Calu3 (cell line): Measurements from ENCODE around the gene SLC45A2. TPM values are rescaled to one million over a fixed set of nuclear protein-coding genes. Genes with fewer than 3 reads are reported as not detected.

Experiments
- BruUV-seq: library from RNA; stranded (reverse); fragments of 400-500 nt; replicated peaks from 2 replicates; lab custom pipeline; 2021; lab: Mats Ljungman, UMichigan
- CTCF ChIA-PET: fragments of 300-600 bp; sonication (Branson Sonifier 250); formaldehyde crosslinking; loops from one replicate; lab custom pipeline; 2022; ENCODE audit warnings: antibody characterized with exemption; lab: Charles Lee
- DNase-seq: peaks from one replicate; pipeline ENCODE4 v3.0.0; 2022
- H3K27ac Mint-ChIP-seq: one replicate; pipeline ENCODE4 v1.8.0; 2022; ENCODE audit warnings: mixed read lengths; ENCODE audit not compliant: unreplicated experiment
- H3K27me3 Mint-ChIP-seq: one replicate; pipeline ENCODE4 v1.8.0; 2022; ENCODE audit warnings: mixed read lengths; ENCODE audit not compliant: unreplicated experiment
- H3K36me3 Mint-ChIP-seq: one replicate; pipeline ENCODE4 v1.8.0; 2022; ENCODE audit warnings: mild to moderate bottlenecking, moderate library complexity, mixed read lengths; ENCODE audit not compliant: insufficient read depth, unreplicated experiment
- H3K4me1 Mint-ChIP-seq: one replicate; pipeline ENCODE4 v1.8.0; 2022; ENCODE audit warnings: mild to moderate bottlenecking, low read depth, mixed read lengths; ENCODE audit not compliant: unreplicated experiment
- H3K4me3 Mint-ChIP-seq: one replicate; pipeline ENCODE4 v1.8.0; 2022; ENCODE audit warnings: mild to moderate bottlenecking, low read depth, moderate library complexity, mixed read lengths; ENCODE audit not compliant: unreplicated experiment
- H3K9me3 Mint-ChIP-seq: one replicate; pipeline ENCODE4 v1.8.0; 2022; ENCODE audit warnings: low read depth, mixed read lengths; ENCODE audit not compliant: unreplicated experiment
- intact Hi-C: fragments of 100-400 bp; cut with micrococcal nuclease; formaldehyde crosslinking; loops from one replicate; pipeline ENCODE4 v1.10.0; 2022; ENCODE audit not compliant: unreplicated experiment
- total RNA-seq: library from RNA; stranded (reverse); gene quantifications from 2 replicates; pipeline ENCODE4 v1.2.3, GENCODE V29; 2022
- TF ChIP-seq, protein P1 (sequence below): fragments of 200-600 bp; IDR thresholded peaks from one replicate; pipeline ENCODE4 v1.8.0; 2022; ENCODE audit warnings: antibody characterized with exemption; ENCODE audit not compliant: unreplicated experiment

SLC45A2 gene
- total RNA-seq, 1 experiment from 2014 or later = not detected

DNA sequence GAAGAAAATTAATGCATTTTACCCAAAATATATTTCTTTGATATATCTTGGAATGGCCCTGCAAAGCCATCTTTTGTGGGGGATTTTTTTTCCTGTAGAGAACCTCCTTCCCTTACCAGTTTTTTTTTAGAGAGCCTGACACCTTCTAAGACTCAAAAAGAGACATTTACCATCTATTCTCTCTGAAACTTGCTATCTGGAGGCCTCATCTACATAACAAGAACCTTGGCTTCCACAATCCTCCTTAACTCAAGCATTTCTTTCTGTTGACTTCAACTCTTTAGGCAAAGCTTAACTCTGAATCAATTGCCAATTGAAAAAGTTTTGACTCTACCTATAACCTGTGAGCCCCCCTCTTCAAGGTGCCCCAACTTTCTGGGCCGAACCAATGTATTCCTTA is 6.2 kb downstream of the SLC45A2 start:
- TF ChIP-seq, protein P1, sequence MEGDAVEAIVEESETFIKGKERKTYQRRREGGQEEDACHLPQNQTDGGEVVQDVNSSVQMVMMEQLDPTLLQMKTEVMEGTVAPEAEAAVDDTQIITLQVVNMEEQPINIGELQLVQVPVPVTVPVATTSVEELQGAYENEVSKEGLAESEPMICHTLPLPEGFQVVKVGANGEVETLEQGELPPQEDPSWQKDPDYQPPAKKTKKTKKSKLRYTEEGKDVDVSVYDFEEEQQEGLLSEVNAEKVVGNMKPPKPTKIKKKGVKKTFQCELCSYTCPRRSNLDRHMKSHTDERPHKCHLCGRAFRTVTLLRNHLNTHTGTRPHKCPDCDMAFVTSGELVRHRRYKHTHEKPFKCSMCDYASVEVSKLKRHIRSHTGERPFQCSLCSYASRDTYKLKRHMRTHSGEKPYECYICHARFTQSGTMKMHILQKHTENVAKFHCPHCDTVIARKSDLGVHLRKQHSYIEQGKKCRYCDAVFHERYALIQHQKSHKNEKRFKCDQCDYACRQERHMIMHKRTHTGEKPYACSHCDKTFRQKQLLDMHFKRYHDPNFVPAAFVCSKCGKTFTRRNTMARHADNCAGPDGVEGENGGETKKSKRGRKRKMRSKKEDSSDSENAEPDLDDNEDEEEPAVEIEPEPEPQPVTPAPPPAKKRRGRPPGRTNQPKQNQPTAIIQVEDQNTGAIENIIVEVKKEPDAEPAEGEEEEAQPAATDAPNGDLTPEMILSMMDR = no peak
- Mint-ChIP-seq H3K4me1 (no peaks in the 10 kb centered on the region), H3K27ac (no peak overlapping the region), H3K27me3 (no peaks in the 10 kb centered on the region), H3K9me3 (no peaks in the 10 kb centered on the region), H3K4me3 (no peak overlapping the region), H3K36me3 (no peaks in the 10 kb centered on the region)
- DNase-seq = no peak
- intact Hi-C loops = no loop called here
- no TSS peak for BruUV-seq
- CTCF ChIA-PET = no interaction called here

DNA sequence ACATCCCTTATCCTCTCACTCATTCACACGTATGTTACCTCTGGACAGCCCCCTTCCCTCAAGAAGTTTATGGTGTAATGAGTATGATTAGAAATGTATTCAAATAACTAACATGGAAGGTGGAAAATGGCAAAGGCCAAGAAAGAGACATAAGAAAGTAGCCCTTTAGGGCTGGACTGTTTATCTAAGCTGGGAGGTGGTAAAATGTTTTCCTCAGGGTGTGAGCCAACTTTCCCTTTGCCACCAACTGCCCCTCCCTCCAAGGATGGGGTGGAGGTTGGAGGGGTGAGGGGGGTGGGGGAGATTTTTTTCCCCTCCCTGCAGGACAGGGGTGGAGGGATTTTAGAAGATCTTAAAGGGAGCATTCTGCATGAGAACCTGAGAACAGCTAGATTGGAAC is 8.2 kb downstream of the SLC45A2 start:
- no peak overlapping the region for H3K27ac Mint-ChIP-seq
- no peak for DNase-seq
- CTCF ChIA-PET = no interaction called here
- no peaks in the 10 kb centered on the region for H3K36me3 Mint-ChIP-seq
- no peaks in the 10 kb centered on the region for H3K4me1 Mint-ChIP-seq
- no peaks in the 10 kb centered on the region for H3K9me3 Mint-ChIP-seq
- peaks cover 8% of the 10 kb centered on the region for H3K27me3 Mint-ChIP-seq
- H3K4me3 Mint-ChIP-seq = no peak overlapping the region
- intact Hi-C loops = no loop called here
- TF ChIP-seq, protein P1 = no peak
- BruUV-seq = no TSS peak

DNA sequence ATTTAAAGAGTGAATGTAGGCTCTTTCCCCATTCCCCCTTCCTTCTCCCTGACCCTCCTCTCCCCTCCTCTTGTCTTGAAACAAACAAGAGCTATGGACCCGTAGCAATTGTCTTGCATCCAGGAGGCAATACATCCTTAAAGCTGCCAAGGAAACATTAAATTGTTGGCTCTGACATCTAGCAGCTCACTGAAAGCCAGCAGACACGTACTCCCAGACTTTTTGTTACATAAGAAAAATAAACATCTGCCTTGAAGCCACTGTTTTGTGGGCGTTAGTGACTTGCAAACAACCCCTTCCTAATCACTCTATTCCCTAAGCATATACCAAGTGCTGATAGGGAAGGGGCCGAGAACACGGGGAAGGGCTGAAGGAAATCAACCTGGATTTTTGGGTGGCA is 8.6 kb downstream of the SLC45A2 start:
- BruUV-seq = no TSS peak
- intact Hi-C loops = no loop called here
- no peak overlapping the region for H3K4me3 Mint-ChIP-seq
- H3K27ac Mint-ChIP-seq = no peak overlapping the region
- no peak for DNase-seq
- no peaks in the 10 kb centered on the region for H3K9me3 Mint-ChIP-seq
- H3K27me3 Mint-ChIP-seq = peaks cover 8% of the 10 kb centered on the region
- no peaks in the 10 kb centered on the region for H3K4me1 Mint-ChIP-seq
- TF ChIP-seq, protein P1 = no peak
- H3K36me3 Mint-ChIP-seq = no peaks in the 10 kb centered on the region
- CTCF ChIA-PET = no interaction called here

DNA sequence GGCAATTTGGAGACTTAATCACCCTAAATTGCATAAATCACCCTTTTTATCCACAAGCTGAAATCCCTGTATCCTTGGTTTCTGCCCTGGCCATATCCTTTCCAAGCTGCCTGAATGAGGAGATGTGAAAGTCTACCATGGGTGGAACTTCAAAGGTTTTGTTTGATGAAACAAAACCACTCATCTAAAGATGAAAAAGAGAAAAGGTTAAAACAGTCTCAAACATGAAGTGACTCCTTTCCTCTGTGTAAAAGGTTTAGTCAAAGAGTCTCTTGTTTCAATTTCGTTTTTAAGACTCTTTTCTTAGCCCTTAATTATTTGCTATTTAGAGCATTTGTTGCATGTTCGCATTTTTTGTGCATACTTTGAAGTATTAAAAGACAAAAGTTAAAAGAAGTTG is 11.2 kb downstream of the SLC45A2 start:
- Mint-ChIP-seq H3K36me3 (no peaks in the 10 kb centered on the region), H3K27me3 (peaks cover 8% of the 10 kb centered on the region), H3K27ac (no peak overlapping the region), H3K4me3 (no peak overlapping the region), H3K4me1 (no peaks in the 10 kb centered on the region), H3K9me3 (no peaks in the 10 kb centered on the region)
- TF ChIP-seq, protein P1 = no peak
- BruUV-seq = no TSS peak
- CTCF ChIA-PET = no interaction called here
- DNase-seq = no peak
- intact Hi-C loops = no loop called here
